Prostate gland (tissue), 2 donors: ENCODE results near the gene TSPAN6.

Experiments
- POLR2AphosphoS5 ChIP-seq: sonication (generic); formaldehyde crosslinking; IDR thresholded peaks from one replicate; pipeline ENCODE4 v1.6.1; 2017; ENCODE audit warnings: antibody characterized with exemption
- TF ChIP-seq, protein P1 (sequence below), 4 experiments: fragments of 200-600 bp in 2 of 4; fragments of 450-650 bp in 2 of 4; sonication (generic) in 2 of 4; IDR thresholded peaks; 1 replicate in 3 of 4; 2 replicates in 1 of 4; pipeline ENCODE4 v1.5.1; 2016 to 2019; ENCODE audit warnings: antibody characterized with exemption in 4 of 4, mild to moderate bottlenecking in 2 of 4, moderate library complexity in 2 of 4

DNA sequence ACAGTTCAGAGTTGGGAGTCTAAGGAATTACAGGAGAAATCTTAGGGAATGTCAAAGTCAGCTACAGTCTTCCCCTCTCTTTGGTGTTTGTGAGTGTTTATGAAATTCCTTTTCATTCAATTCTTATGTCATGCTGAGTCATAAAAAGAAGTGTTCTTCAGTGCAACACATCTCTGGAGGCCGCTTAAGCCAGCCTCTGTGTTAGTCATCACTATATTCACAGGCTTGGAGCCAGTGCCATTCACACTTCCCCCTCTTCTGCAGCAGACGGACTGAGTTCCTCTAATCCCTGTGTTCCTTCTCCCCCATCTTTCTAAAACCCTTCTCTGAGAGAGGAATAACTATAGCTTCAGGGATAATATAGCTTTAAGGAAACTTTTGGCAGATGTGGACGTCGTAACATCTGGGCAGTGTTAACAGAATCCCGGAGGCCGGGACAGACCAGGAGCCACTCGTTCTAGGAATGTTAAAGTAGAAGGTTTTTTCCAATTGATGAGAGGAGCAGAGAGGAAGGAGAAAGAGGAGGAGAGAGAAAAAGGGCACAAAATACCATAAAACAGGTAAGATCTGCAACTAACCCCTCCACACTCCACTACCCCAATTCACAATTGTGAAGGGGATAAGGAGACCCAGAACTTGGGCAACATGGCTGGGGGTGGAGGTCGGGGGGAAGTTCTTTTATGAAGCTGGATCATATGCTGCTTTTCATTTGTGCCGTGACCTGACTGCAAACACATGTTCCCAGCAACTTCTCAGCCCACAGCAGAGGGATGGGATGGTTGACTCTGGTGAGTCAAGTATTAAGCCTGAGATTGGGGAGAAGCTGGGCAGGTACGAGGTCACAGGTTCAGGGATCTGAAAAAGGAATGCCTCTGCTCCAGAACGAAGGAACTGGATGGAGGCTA is 7.6 kb upstream of the TSPAN6 start, which contains the start of gene SRPX2:
- TF ChIP-seq, protein P1, sequence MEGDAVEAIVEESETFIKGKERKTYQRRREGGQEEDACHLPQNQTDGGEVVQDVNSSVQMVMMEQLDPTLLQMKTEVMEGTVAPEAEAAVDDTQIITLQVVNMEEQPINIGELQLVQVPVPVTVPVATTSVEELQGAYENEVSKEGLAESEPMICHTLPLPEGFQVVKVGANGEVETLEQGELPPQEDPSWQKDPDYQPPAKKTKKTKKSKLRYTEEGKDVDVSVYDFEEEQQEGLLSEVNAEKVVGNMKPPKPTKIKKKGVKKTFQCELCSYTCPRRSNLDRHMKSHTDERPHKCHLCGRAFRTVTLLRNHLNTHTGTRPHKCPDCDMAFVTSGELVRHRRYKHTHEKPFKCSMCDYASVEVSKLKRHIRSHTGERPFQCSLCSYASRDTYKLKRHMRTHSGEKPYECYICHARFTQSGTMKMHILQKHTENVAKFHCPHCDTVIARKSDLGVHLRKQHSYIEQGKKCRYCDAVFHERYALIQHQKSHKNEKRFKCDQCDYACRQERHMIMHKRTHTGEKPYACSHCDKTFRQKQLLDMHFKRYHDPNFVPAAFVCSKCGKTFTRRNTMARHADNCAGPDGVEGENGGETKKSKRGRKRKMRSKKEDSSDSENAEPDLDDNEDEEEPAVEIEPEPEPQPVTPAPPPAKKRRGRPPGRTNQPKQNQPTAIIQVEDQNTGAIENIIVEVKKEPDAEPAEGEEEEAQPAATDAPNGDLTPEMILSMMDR (IDR thresholded peaks at IDR 0.05): no peak
- TF ChIP-seq POLR2AphosphoS5: no peak
